GM10266 (cell line): Measurements from ENCODE around the gene SDK2.

ENCODE experiments used
- DNase-seq: peaks from one replicate; pipeline ENCODE4 v3.0.0; 2012; ENCODE audit errors: extremely low spot score
- CTCF ChIP-seq: IDR thresholded peaks from 2 replicates; pipeline ENCODE4 v1.5.1; 2012; ENCODE audit warnings: mild to moderate bottlenecking, low read depth; ENCODE audit not compliant: control insufficient read depth, insufficient read depth; ENCODE audit errors: missing control alignments

The SDK2 gene

GRCh38 chr17:73633736-73634135 is 10.5 kb downstream of the SDK2 start:
- DNase-seq: no peak
- no peak for TF ChIP-seq CTCF

- TF ChIP-seq CTCF: no peak
- DNase-seq: no peak
Measured at GRCh38 chr17:73632513-73632912, 11.7 kb downstream of the SDK2 start.

DNA sequence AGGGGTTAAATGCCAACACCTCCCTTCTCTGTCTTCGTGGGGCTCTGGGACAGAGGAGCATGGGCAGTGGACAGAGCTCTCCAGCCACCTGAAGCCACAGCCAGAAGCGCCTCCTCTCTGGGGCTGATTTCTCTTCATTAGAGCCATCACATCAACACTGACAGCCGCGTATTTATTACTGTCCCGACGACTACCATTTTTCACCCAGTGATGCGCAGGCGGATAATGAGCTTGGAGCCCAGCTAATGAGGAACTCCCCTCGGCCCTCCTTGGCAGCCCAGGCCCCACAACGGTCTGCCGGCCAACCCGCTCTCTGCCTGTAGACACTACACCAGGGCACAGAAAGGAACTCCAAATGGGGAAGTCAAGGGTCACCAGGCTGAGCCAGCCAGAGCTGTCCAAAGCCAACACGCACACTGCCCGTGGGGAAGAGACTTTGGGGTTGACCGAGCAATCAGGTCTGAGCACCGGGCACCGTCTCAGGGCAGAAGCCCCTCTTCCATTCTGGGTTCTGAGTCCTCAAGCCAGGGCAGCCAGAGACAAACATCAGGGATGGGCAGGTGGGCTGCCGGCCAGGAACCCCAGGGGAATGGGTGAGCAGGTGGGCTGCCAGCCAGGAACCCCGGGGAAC is 13.2 kb downstream of the SDK2 start:
- no peak for TF ChIP-seq CTCF
- DNase-seq: no peak

- DNase-seq: no peak
- TF ChIP-seq CTCF: no peak
Measured at GRCh38 chr17:73630531-73630930, 13.7 kb downstream of the SDK2 start.

- no peak for TF ChIP-seq CTCF
- DNase-seq: no peak
Measured at GRCh38 chr17:73628642-73629552, 15.3 kb downstream of the SDK2 start.

DNA sequence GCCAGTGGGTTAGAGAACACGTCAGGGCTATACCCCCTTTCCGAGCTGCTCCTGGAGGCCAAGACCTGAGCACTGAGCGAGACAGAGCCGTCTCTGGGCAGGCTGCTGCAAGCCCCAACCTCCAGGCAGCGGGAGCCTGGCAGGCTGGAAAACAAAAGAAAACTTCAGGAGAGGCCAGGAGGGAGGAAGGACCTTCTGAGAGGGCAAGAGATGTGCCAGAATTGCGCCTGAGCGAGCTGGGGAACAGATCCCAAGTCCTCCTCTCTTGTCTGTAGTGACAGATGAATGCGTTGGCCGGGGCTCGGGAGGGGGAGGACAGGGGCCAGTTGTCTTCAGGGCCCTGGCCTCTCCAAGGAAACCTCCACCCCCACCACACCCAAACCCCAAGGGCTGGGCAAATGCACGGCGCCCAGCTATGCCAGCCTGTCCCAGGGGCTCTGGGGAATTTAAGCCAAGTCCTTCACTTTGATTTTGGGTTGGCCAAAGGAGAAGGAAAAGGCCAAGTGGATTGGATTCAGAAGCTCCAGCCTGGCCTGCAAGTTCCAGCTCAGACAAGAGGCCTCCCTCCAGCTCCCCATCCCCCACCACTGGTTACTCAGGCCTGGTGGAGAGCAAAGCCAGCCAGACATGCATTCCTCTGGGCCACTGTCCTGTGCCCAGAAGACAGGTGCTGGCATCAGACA is 18.1 kb downstream of the SDK2 start:
- DNase-seq: no peak
- no peak for TF ChIP-seq CTCF

GRCh38 chr17:73625006-73625405 is 19.2 kb downstream of the SDK2 start:
- DNase-seq: no peak
- TF ChIP-seq CTCF: no peak
